GM12875 (cell line): ENCODE results near the gene C6orf52.
"Not testable (repeated sequence)": the region's sequence is repeated elsewhere in the genome, so short reads cannot be mapped to it uniquely, and the experiment has no call there.

Experiments
- H3K4me3 ChIP-seq: one replicate; pipeline ENCODE4 v1.5.1; 2011; ENCODE audit warnings: low read depth, low read length, control low read depth
- TF ChIP-seq, protein P1 (sequence below): IDR thresholded peaks from 2 replicates; pipeline ENCODE4 v1.5.1; 2011; ENCODE audit warnings: low read depth, mild to moderate bottlenecking, control low read depth, inconsistent platforms, low read length, moderate library complexity, borderline replicate concordance; ENCODE audit not compliant: insufficient read depth

Gene C6orf52

DNA sequence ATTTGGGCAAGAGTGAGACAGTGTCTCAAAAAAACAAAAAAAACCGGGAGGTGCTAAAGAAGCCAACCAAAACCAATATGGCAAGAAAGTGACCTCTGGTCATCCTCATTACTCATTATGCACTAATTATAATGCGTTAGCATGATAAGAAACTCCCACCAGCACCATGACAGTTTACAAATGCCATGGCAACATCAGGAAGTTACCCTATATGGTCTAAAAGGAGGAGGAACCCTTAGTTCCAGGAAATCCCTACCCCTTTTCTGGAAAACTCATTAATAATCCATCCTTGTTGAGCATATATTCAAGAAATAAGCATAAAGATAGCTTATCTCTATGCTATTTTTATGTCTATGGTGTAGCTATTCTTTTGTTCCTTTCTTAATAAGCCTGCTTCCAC lies 31.7 kb downstream of the C6orf52 start:
- TF ChIP-seq, protein P1, sequence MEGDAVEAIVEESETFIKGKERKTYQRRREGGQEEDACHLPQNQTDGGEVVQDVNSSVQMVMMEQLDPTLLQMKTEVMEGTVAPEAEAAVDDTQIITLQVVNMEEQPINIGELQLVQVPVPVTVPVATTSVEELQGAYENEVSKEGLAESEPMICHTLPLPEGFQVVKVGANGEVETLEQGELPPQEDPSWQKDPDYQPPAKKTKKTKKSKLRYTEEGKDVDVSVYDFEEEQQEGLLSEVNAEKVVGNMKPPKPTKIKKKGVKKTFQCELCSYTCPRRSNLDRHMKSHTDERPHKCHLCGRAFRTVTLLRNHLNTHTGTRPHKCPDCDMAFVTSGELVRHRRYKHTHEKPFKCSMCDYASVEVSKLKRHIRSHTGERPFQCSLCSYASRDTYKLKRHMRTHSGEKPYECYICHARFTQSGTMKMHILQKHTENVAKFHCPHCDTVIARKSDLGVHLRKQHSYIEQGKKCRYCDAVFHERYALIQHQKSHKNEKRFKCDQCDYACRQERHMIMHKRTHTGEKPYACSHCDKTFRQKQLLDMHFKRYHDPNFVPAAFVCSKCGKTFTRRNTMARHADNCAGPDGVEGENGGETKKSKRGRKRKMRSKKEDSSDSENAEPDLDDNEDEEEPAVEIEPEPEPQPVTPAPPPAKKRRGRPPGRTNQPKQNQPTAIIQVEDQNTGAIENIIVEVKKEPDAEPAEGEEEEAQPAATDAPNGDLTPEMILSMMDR, result no peak
- no peak overlapping the region for H3K4me3 ChIP-seq

DNA sequence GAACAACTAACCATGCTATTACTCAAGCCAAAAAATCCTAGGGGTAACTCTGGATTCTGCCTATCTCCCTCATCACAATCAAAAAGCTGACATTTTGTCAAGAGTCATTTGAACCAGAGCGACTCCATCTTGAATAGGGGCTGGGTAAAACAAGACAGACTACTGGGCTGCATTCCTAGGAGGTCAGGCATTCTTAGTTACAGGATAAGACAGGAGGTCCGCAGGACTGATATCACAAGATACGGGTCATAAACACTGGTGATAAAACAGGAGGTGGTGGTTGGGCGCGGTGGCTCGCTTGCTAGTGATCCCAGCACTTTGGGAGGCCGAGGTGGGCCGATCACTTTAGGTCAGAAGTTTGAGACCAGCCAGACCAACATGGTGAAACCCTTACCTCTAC lies 32.2 kb downstream of the C6orf52 start:
- TF ChIP-seq, protein P1, result no peak
- no peak overlapping the region for H3K4me3 ChIP-seq

DNA sequence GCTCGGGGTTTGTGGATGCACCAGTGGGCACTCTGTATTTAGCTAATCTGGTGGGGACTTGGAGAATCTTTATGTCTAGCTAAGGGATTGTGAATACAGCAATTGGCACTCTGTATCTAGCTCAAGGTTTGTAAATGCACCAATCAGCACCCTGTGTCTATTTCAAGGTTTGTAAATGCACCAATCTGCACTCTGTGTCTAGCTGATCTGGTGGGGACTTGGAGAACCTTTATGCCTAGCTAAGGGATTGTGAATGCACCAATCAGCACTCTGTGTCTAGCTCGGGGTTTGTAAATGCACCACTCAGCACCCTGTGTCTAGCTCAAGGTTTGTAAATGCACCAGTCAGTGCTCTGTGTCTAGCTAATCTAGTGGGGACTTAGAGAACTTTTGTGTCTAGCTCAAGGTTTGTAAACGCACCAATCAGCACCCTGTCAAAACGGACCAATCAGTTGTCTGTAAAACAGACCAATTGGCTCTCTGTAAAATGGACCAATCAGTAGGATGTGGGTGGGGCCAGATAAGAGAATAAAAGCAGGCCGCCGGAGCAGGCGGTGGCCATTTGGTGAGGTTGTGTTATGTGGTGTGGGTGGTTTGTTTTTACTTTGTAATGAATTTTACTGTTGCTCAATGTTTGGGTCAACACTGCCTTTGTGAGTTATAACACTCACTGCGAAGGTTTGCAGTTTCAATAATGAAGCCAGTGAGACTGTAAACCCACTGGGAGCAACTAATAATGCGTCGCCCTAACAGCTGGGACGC lies 33.8 kb downstream of the C6orf52 start:
- not testable (repeated sequence) for H3K4me3 ChIP-seq

DNA sequence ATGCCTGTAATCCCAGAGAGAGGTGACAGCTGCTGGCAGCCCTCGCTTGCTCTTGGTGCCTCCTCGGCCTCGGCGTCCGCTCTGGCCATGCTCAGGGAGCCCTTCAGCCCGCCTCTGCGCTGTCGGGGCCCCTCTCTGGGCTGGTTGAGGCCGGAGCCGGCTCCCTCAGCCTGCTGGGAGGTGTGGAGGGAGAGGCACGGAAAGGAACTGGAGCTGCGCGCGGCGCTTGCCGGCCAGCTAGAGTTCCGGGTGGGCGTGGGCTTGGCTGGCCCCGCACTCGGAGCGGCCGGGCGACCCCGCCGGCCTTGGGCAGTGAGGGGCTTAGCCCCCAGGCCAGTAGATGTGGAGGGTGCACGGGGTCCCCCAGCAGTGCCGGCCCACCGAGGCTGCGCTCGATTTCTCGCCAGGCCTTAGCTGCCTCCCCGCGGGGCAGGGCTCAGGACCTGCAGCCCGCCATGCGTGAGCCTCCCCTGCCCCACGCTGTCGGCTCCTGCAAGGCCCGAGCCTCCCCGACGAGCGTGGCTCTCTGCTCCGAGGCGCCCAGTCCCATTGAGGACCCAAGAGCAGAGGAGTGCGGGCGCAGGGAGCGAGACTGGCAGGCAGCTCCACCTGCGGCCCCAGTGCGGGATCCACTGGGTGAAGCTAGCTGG lies 34.6 kb downstream of the C6orf52 start:
- no peak overlapping the region for H3K4me3 ChIP-seq
- TF ChIP-seq, protein P1, result no peak

GRCh38 chr6:10658910-10659698 lies 35.3 kb downstream of the C6orf52 start:
- TF ChIP-seq, protein P1, result no peak
- no peak overlapping the region for H3K4me3 ChIP-seq

- no peak overlapping the region for H3K4me3 ChIP-seq
- TF ChIP-seq, protein P1, result no peak
Observed at GRCh38 chr6:10655508-10656055, 38.8 kb downstream of the C6orf52 start.

GRCh38 chr6:10644225-10644624 lies 50.2 kb downstream of the C6orf52 start:
- TF ChIP-seq, protein P1, result no peak
- H3K4me3 ChIP-seq, result no peak overlapping the region
